Peyer's patch (tissue), 4 donors: ENCODE measurements around the gene EN1.

ENCODE experiments used
- POLR2A ChIP-seq, 2 donors: fragments of 450-650 bp; IDR thresholded peaks; one replicate each; pipeline ENCODE4 v1.5.1; 2017; ENCODE audit warnings: antibody characterized with exemption in 2 of 2, mild to moderate bottlenecking in 2 of 2, moderate library complexity in 2 of 2
- TF ChIP-seq, protein P1 (sequence below), 6 experiments: fragments of 450-650 bp in 4 of 6; fragments of 200-600 bp in 2 of 6; sonication (generic) in 1 of 6; IDR thresholded peaks; one replicate each; pipeline ENCODE4 v1.5.1; 2017 to 2019; ENCODE audit warnings: antibody characterized with exemption in 6 of 6, mild to moderate bottlenecking in 3 of 6, moderate library complexity in 1 of 6

DNA sequence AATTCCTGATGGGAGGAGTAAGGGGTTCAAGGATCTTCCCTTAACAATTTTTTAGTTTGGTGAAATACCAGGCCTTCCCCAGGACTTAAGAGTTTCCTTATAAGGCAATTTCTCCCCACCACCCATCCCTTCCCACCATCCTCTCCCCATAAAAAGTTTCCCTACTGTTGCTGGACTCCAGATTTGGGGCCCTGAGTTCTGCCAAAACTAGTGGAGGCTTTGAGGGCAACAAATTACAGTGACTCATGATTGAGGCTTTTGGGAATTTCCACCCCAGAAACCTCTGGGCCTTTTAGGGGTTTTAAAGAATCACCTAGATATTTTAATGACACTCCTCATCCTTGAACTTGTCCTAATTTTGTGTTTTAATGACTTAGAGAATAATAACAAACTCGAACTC is 14.3 kb upstream of the EN1 start:
- TF ChIP-seq, protein P1, sequence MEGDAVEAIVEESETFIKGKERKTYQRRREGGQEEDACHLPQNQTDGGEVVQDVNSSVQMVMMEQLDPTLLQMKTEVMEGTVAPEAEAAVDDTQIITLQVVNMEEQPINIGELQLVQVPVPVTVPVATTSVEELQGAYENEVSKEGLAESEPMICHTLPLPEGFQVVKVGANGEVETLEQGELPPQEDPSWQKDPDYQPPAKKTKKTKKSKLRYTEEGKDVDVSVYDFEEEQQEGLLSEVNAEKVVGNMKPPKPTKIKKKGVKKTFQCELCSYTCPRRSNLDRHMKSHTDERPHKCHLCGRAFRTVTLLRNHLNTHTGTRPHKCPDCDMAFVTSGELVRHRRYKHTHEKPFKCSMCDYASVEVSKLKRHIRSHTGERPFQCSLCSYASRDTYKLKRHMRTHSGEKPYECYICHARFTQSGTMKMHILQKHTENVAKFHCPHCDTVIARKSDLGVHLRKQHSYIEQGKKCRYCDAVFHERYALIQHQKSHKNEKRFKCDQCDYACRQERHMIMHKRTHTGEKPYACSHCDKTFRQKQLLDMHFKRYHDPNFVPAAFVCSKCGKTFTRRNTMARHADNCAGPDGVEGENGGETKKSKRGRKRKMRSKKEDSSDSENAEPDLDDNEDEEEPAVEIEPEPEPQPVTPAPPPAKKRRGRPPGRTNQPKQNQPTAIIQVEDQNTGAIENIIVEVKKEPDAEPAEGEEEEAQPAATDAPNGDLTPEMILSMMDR (IDR thresholded peaks at IDR 0.05): no peak
- TF ChIP-seq POLR2A (IDR thresholded peaks at IDR 0.05): no peak
